Activated naive CD4-positive, alpha-beta T cell treated with Interleukin-2 at 50 U/mL for 16 hours (primary cell): ENCODE data around the gene SLCO1C1.

Experiments
- DNase-seq: peaks from one replicate; pipeline ENCODE4 v3.0.0-alpha.2; 2020

SLCO1C1 gene

DNA sequence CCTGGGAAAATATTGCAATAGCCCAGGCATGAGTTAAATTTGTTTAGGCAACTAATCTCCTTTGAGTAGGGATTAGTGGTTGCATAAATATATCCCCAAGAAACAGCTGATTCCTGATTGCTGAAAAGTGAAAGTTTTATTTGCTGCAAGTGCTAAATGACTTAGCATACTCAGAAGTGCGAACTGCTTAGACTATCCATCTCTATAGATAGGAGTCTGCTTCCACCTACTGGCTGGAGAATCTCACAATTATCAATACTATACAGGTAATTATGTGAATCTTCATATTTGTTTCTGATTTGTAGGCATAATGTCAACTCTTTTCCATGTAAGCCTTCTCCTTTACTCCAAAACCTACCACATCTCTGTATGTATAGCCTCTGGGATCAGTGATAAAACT, 103.4 kb downstream of the SLCO1C1 start:
- DNase-seq, result no peak

DNA sequence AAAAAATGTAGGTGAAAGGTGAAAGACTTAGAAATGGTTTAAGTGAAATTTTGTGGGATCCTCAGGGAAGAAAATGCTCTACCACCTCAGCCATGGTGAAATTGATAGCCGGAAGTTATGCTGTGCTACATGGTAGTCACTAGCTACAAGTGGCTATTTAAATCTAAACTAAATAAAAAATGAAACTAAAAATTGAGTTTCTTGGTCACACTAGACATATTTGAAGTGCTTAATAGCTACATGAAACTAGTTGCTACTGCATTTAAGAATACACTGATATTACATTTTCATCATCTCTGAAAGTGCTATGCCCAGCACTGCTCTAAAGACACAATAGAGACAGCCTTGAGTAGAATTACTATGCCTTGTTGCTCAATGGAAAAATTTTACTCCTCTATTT, 105.0 kb downstream of the SLCO1C1 start:
- DNase-seq, result no peak

DNA sequence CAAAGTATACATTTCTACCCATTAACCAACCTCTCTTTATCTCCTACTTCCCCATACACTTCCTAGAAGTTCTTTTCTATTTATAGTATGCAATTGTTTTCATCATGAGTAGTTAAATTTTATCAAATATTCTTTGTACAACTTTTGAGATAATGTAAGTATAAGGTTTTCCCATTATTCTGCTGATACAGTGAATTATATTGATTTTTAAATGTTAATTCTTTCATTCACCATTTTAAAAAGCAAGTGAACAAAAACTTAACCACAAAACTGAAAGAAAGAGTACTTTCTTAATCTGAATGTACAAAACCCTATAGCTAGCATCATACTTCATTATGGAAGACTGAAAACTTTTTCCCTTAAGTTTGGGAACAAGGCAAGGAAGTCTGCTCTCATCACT, 105.9 kb downstream of the SLCO1C1 start:
- no peak for DNase-seq
